ENCODE measurements around the gene KLF7.

The KLF7 gene

GRCh38 chr2:207077266-207077665 lies 88.5 kb downstream of the KLF7 start:
- Histone ChIP-seq H3K4me1 (ENCODE audit: control insufficient read depth, insufficient read depth, low read length) (peaks cover 13% of the 10 kb centered on the region), H3K27me3 (ENCODE audit: control insufficient read depth, insufficient read depth, low read length) (no peaks in the 10 kb centered on the region), H3K36me3 (ENCODE audit: control insufficient read depth, insufficient read depth, low read length) (no peaks in the 10 kb centered on the region), H3K4me3 (ENCODE audit: low read length) (no peak overlapping the region), H3K9me3 (ENCODE audit: control insufficient read depth, low read length) (no peaks in the 10 kb centered on the region), H3K9ac (ENCODE audit: low read length) (no peak overlapping the region)

- no peaks in the 10 kb centered on the region for H3K9me3 ChIP-seq (ENCODE audit: control insufficient read depth, low read length)
- peaks cover 8% of the 10 kb centered on the region for H3K4me1 ChIP-seq (ENCODE audit: control insufficient read depth, insufficient read depth, low read length)
- H3K9ac ChIP-seq (ENCODE audit: low read length), result no peak overlapping the region
- H3K4me3 ChIP-seq (ENCODE audit: low read length), result no peak overlapping the region
- no peaks in the 10 kb centered on the region for H3K36me3 ChIP-seq (ENCODE audit: control insufficient read depth, insufficient read depth, low read length)
- H3K27me3 ChIP-seq (ENCODE audit: control insufficient read depth, insufficient read depth, low read length), result no peaks in the 10 kb centered on the region
These were observed 90.3 kb downstream of the KLF7 start for GRCh38 chr2:207075456-207075855.

DNA sequence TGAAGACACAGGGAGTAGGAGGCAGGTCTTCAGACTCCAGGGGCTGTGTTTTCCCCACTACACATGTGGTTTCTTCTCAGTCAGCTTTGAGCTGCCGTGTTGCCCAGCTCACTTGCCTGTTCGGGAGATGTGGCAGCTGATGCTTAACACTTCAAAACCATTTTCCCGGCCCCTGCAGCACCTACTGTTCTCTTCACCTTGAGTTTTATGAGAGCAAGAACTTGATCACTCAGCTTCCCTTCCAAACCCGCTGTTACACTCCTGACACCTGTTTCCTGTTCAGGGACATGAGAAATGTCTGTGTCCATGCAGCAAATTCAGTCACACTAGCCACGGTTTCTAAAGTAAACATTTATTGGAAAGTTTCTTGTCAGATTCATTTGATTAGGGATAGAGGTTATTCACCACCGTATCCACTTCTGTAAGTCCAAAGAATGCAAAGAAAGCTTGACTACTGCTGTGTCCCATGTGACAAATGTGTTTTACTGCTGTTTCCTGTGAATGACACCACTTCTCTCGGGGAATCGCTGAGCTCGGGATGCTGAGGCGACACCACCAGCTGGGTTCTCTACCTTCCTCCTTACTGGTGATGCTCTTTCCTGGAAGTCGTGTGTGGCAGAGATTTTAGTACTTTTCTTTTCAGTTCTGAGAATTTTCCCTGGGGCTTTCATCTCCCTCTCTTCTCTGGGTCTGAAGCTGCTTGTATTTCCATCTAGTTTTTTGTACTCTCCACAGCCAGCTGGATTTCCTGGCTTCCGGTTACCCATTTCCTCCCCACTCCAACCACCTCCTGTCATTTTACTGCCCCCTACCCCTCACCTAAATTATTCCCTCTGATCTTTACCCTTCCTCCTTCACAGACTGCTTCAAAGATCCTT lies 91.7 kb downstream of the KLF7 start:
- Histone ChIP-seq H3K27me3 (ENCODE audit: control insufficient read depth, insufficient read depth, low read length) (no peaks in the 10 kb centered on the region), H3K36me3 (ENCODE audit: control insufficient read depth, insufficient read depth, low read length) (no peaks in the 10 kb centered on the region), H3K9me3 (ENCODE audit: control insufficient read depth, low read length) (no peaks in the 10 kb centered on the region), H3K4me1 (ENCODE audit: control insufficient read depth, insufficient read depth, low read length) (peaks cover 8% of the 10 kb centered on the region), H3K9ac (ENCODE audit: low read length) (no peak overlapping the region), H3K4me3 (ENCODE audit: low read length) (no peak overlapping the region)

DNA sequence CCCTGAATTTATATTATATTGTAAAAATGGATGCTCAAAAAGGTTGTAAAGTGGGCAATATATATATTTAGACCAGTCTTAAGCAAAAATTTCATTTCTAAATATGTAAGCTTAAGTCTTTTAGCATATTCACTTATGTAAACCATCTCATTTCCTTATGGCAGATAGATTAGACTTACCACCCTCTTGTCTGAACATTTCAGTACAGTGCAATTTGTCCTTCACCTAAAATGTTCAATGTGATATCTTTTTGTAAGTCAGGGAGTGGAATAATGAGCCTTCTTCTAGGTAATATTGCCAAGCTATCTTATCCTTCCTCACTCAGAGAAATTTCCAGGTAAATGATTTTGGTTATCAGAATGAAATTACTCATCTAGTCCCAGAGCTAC lies 92.3 kb downstream of the KLF7 start:
- Histone ChIP-seq H3K36me3 (ENCODE audit: control insufficient read depth, insufficient read depth, low read length) (no peaks in the 10 kb centered on the region), H3K4me1 (ENCODE audit: control insufficient read depth, insufficient read depth, low read length) (peaks cover 8% of the 10 kb centered on the region), H3K9ac (ENCODE audit: low read length) (no peak overlapping the region), H3K27me3 (ENCODE audit: control insufficient read depth, insufficient read depth, low read length) (no peaks in the 10 kb centered on the region), H3K4me3 (ENCODE audit: low read length) (no peak overlapping the region), H3K9me3 (ENCODE audit: control insufficient read depth, low read length) (no peaks in the 10 kb centered on the region)

DNA sequence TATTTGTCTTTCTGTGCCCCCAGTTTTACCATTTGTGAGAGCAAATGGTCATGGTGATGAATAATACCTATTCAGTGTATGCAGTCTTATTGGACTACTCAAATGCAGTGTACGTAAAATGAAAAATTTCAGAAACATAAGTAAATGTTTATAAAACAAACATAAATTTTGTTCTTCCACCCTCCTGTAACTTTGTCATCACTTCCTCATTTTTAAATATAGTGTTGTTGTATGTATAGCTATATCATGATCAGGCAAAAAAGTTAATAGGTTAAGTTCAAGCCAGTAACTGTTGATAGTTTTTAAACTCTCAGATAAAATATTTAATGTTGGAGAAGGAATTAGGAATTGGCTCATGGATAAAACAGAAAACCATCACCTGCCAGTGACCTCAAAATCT lies 93.2 kb downstream of the KLF7 start:
- Histone ChIP-seq H3K9me3 (ENCODE audit: control insufficient read depth, low read length) (no peaks in the 10 kb centered on the region), H3K9ac (ENCODE audit: low read length) (no peak overlapping the region), H3K27me3 (ENCODE audit: control insufficient read depth, insufficient read depth, low read length) (no peaks in the 10 kb centered on the region), H3K4me3 (ENCODE audit: low read length) (no peak overlapping the region), H3K4me1 (ENCODE audit: control insufficient read depth, insufficient read depth, low read length) (peaks cover 8% of the 10 kb centered on the region), H3K36me3 (ENCODE audit: control insufficient read depth, insufficient read depth, low read length) (no peaks in the 10 kb centered on the region)

GRCh38 chr2:207071820-207072219 lies 93.9 kb downstream of the KLF7 start:
- H3K36me3 ChIP-seq (ENCODE audit: control insufficient read depth, insufficient read depth, low read length), result no peaks in the 10 kb centered on the region
- no peak overlapping the region for H3K4me3 ChIP-seq (ENCODE audit: low read length)
- no peak overlapping the region for H3K9ac ChIP-seq (ENCODE audit: low read length)
- H3K4me1 ChIP-seq (ENCODE audit: control insufficient read depth, insufficient read depth, low read length), result peaks cover 8% of the 10 kb centered on the region
- no peaks in the 10 kb centered on the region for H3K9me3 ChIP-seq (ENCODE audit: control insufficient read depth, low read length)
- H3K27me3 ChIP-seq (ENCODE audit: control insufficient read depth, insufficient read depth, low read length), result no peaks in the 10 kb centered on the region

DNA sequence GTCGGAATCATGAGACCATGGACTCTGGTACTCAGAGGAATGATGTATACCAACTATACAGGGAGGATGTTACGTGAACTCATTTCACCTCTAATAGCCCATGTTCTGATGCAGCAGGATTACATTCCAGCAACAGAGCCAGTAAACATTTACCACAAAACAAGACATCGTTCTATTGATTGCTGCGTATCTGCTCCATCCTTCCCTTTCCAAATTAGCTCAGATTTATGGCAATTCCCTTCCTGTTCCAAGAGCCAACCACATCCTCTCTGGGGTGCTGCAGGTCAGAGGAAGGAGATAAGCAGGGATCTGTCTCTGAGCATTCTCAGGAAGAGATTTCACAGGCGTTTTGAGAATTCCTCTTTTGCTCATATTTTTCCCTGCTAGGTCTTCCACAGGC lies 98.3 kb downstream of the KLF7 start:
- H3K4me3 ChIP-seq (ENCODE audit: low read length), result no peak overlapping the region
- H3K9me3 ChIP-seq (ENCODE audit: control insufficient read depth, low read length), result no peaks in the 10 kb centered on the region
- no peaks in the 10 kb centered on the region for H3K27me3 ChIP-seq (ENCODE audit: control insufficient read depth, insufficient read depth, low read length)
- H3K36me3 ChIP-seq (ENCODE audit: control insufficient read depth, insufficient read depth, low read length), result no peaks in the 10 kb centered on the region
- no peak overlapping the region for H3K9ac ChIP-seq (ENCODE audit: low read length)
- H3K4me1 ChIP-seq (ENCODE audit: control insufficient read depth, insufficient read depth, low read length), result no peaks in the 10 kb centered on the region

- Histone ChIP-seq H3K4me3 (ENCODE audit: low read length) (no peak overlapping the region), H3K4me1 (ENCODE audit: control insufficient read depth, insufficient read depth, low read length) (no peaks in the 10 kb centered on the region), H3K9ac (ENCODE audit: low read length) (no peak overlapping the region), H3K27me3 (ENCODE audit: control insufficient read depth, insufficient read depth, low read length) (no peaks in the 10 kb centered on the region), H3K9me3 (ENCODE audit: control insufficient read depth, low read length) (no peaks in the 10 kb centered on the region), H3K36me3 (ENCODE audit: control insufficient read depth, insufficient read depth, low read length) (no peaks in the 10 kb centered on the region)
These were observed 98.8 kb downstream of the KLF7 start for GRCh38 chr2:207066791-207067460.

GRCh38 chr2:207066166-207066565 lies 99.6 kb downstream of the KLF7 start:
- no peaks in the 10 kb centered on the region for H3K27me3 ChIP-seq (ENCODE audit: control insufficient read depth, insufficient read depth, low read length)
- no peaks in the 10 kb centered on the region for H3K36me3 ChIP-seq (ENCODE audit: control insufficient read depth, insufficient read depth, low read length)
- H3K9ac ChIP-seq (ENCODE audit: low read length), result no peak overlapping the region
- H3K4me3 ChIP-seq (ENCODE audit: low read length), result no peak overlapping the region
- H3K9me3 ChIP-seq (ENCODE audit: control insufficient read depth, low read length), result no peaks in the 10 kb centered on the region
- H3K4me1 ChIP-seq (ENCODE audit: control insufficient read depth, insufficient read depth, low read length), result no peaks in the 10 kb centered on the region

- Histone ChIP-seq H3K36me3 (ENCODE audit: control insufficient read depth, insufficient read depth, low read length) (no peaks in the 10 kb centered on the region), H3K9me3 (ENCODE audit: control insufficient read depth, low read length) (no peaks in the 10 kb centered on the region), H3K9ac (ENCODE audit: low read length) (no peak overlapping the region), H3K4me1 (ENCODE audit: control insufficient read depth, insufficient read depth, low read length) (no peaks in the 10 kb centered on the region), H3K4me3 (ENCODE audit: low read length) (no peak overlapping the region), H3K27me3 (ENCODE audit: control insufficient read depth, insufficient read depth, low read length) (no peaks in the 10 kb centered on the region)
These were observed 101.5 kb downstream of the KLF7 start for GRCh38 chr2:207064128-207064690.

- Histone ChIP-seq H3K27me3 (ENCODE audit: control insufficient read depth, insufficient read depth, low read length) (no peaks in the 10 kb centered on the region), H3K36me3 (ENCODE audit: control insufficient read depth, insufficient read depth, low read length) (no peaks in the 10 kb centered on the region), H3K4me1 (ENCODE audit: control insufficient read depth, insufficient read depth, low read length) (no peaks in the 10 kb centered on the region), H3K9ac (ENCODE audit: low read length) (no peak overlapping the region), H3K4me3 (ENCODE audit: low read length) (no peak overlapping the region), H3K9me3 (ENCODE audit: control insufficient read depth, low read length) (no peaks in the 10 kb centered on the region)
These were observed 104.6 kb downstream of the KLF7 start for GRCh38 chr2:207061181-207061580.

GRCh38 chr2:207055257-207055656 lies 110.5 kb downstream of the KLF7 start:
- Histone ChIP-seq H3K36me3 (ENCODE audit: control insufficient read depth, insufficient read depth, low read length) (no peaks in the 10 kb centered on the region), H3K4me1 (ENCODE audit: control insufficient read depth, insufficient read depth, low read length) (no peaks in the 10 kb centered on the region), H3K9me3 (ENCODE audit: control insufficient read depth, low read length) (no peaks in the 10 kb centered on the region), H3K9ac (ENCODE audit: low read length) (no peak overlapping the region), H3K4me3 (ENCODE audit: low read length) (no peak overlapping the region), H3K27me3 (ENCODE audit: control insufficient read depth, insufficient read depth, low read length) (no peaks in the 10 kb centered on the region)
